Smooth muscle cell (in vitro differentiated cells): ENCODE data around the gene PRUNE1. TPM values are rescaled to one million over a fixed set of nuclear protein-coding genes. Genes with fewer than 3 reads are reported as not detected.
A peak's percentile ranks its signal among the peaks of the same experiment; 100 is the strongest.

Source experiments
- DNase-seq: peaks from one replicate; lab custom pipeline; 2025; ENCODE audit not compliant: unreplicated experiment; lab: John Stamatoyannopoulos, UW
- H2AFZ ChIP-seq: fragments of 200-600 bp; sonication (generic); 2 replicates; pipeline ENCODE4 v1.6.0; 2016; ENCODE audit warnings: antibody characterized with exemption, low read depth, mild to moderate bottlenecking
- H3F3A ChIP-seq: fragments of 200-600 bp; sonication (generic); 2 replicates; pipeline ENCODE4 v1.6.0; 2017; ENCODE audit warnings: antibody characterized with exemption, low read depth
- H3K27ac ChIP-seq: fragments of 200-600 bp; sonication (generic); 2 replicates; pipeline ENCODE4 v1.5.1; 2016; ENCODE audit warnings: low read depth, mild to moderate bottlenecking
- H3K27me3 ChIP-seq: fragments of 200-600 bp; sonication (generic); 2 replicates; pipeline ENCODE4 v1.6.1; 2016; ENCODE audit warnings: low read depth, mild to moderate bottlenecking
- H3K36me3 ChIP-seq: fragments of 200-600 bp; sonication (generic); 2 replicates; pipeline ENCODE4 v1.5.1; 2016; ENCODE audit warnings: low read depth
- H3K4me1 ChIP-seq: fragments of 200-600 bp; sonication (generic); 2 replicates; pipeline ENCODE4 v1.5.1; 2016; ENCODE audit warnings: low read depth
- H3K4me2 ChIP-seq: fragments of 200-600 bp; sonication (generic); 2 replicates; pipeline ENCODE4 v1.6.0; 2016; ENCODE audit warnings: mild to moderate bottlenecking
- H3K4me3 ChIP-seq: fragments of 200-600 bp; sonication (generic); 2 replicates; pipeline ENCODE4 v1.5.1; 2016; ENCODE audit warnings: mild to moderate bottlenecking
- H3K79me2 ChIP-seq: fragments of 200-600 bp; sonication (generic); 2 replicates; pipeline ENCODE4 v1.6.0; 2016; ENCODE audit warnings: low read depth, mild to moderate bottlenecking
- H3K9ac ChIP-seq: fragments of 200-600 bp; sonication (generic); 2 replicates; pipeline ENCODE4 v1.6.0; 2016; ENCODE audit warnings: low read depth
- H3K9me3 ChIP-seq: fragments of 200-600 bp; sonication (generic); replicated peaks from 2 replicates; pipeline ENCODE4 v1.5.1; 2016; ENCODE audit warnings: low read depth
- H4K20me1 ChIP-seq: fragments of 200-600 bp; sonication (generic); 2 replicates; pipeline ENCODE4 v1.6.0; 2016; ENCODE audit warnings: low read depth
- WGBS: methylation state at CpG from one replicate; pipeline ENCODE4 v1.1.7; 2016; ENCODE audit warnings: low lambda C conversion rate; 5-methylcytosine and 5-hydroxymethylcytosine counted together
- polyA plus RNA-seq: library from polyadenylated mRNA; unstranded; fragments of >200 nt; fragmentation: Nextera tagmentation; extraction: Ambion mirVana; gene quantifications from 2 replicates; pipeline ENCODE4 v1.2.1, GENCODE V29; 2016
- total RNA-seq: library from RNA; depleted of rRNA; stranded (reverse); fragments of >200 nt; gene quantifications from 2 replicates; pipeline ENCODE4 v1.2.3, GENCODE V29; 2014
- TF ChIP-seq, protein P1 (sequence below): fragments of 200-600 bp; sonication (generic); IDR thresholded peaks from 2 replicates; pipeline ENCODE4 v1.5.1; 2017; ENCODE audit warnings: borderline replicate concordance, mild to moderate bottlenecking, antibody characterized with exemption; ENCODE audit not compliant: insufficient read depth, poor library complexity, severe bottlenecking

PRUNE1 gene, protein sequence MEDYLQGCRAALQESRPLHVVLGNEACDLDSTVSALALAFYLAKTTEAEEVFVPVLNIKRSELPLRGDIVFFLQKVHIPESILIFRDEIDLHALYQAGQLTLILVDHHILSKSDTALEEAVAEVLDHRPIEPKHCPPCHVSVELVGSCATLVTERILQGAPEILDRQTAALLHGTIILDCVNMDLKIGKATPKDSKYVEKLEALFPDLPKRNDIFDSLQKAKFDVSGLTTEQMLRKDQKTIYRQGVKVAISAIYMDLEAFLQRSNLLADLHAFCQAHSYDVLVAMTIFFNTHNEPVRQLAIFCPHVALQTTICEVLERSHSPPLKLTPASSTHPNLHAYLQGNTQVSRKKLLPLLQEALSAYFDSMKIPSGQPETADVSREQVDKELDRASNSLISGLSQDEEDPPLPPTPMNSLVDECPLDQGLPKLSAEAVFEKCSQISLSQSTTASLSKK
- total RNA-seq (15.2 and 16.8 TPM in 2 replicates), polyA plus RNA-seq (10.1 and 19.5 TPM in 2 replicates)

DNA sequence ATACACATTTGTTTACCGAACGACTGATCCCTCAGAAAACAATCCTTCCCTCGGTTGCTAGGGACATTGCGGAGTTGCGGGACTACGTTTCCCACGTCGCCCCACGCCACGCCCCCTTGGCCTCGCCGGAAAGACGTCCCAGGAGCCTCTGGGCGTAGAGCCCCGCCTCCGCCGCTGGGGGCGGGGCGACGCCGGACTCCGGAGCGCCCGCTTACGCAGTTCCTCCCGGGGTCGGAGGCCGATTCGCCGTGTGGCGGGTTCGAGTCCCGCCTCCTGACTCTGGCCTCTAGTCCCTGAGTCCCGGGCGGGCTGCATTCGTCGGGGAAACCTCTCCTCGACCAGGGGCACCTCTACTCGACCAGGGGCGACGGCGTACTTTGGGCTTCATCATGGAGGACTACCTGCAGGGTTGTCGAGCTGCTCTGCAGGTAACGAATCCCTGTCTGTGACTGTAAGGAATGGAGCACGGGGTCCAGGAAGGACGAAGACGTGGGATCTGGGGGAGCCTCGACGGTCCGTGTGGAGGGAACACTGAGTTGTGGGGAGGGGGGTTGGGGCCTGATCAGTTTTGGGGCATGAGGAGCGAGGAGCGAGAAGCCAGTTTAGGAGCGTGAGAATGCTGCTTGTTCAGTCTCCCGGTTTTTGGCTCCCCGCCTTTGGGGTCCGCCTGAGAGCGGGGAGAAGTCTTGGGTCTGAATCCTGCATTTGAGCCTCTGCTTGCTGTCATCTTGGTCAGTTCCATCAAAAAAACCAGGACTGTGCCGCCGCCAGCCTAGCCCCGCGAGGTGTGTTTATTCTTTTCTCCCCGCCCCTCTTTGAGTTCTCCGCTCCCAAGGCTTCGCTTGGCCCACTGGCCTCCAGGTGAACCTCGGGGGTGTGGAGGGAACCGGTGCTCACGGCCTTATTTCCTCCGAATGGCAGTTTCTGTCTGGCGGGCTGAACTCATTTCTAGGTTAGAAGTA is at the start of gene PRUNE1:
Gene PRUNE1, plus strand, starts transcription at position 206 of the 962 bp plus-strand sequence. Its CDS starts 184 bp downstream, at position 390.
- Histone ChIP-seq H3K4me1 (peaks cover 17% of the 10 kb centered on the region), H3F3A (peaks cover 7% of the 10 kb centered on the region), H4K20me1 (no peaks in the 10 kb centered on the region), H3K79me2 (peaks cover 12% of the 10 kb centered on the region), H3K4me2 (peak within 1 kb of the TSS; percentile 89), H3K9me3 (no peaks in the 10 kb centered on the region), H3K4me3 (peak within 1 kb of the TSS; percentile 81), H2AFZ (peak within 1 kb of the TSS; percentile 99), H3K27me3 (no peaks in the 10 kb centered on the region), H3K27ac (peak within 1 kb of the TSS; percentile 97), H3K9ac (peak within 1 kb of the TSS; percentile 92), H3K36me3 (no peaks in the 10 kb centered on the region)
- TF ChIP-seq, protein P1, sequence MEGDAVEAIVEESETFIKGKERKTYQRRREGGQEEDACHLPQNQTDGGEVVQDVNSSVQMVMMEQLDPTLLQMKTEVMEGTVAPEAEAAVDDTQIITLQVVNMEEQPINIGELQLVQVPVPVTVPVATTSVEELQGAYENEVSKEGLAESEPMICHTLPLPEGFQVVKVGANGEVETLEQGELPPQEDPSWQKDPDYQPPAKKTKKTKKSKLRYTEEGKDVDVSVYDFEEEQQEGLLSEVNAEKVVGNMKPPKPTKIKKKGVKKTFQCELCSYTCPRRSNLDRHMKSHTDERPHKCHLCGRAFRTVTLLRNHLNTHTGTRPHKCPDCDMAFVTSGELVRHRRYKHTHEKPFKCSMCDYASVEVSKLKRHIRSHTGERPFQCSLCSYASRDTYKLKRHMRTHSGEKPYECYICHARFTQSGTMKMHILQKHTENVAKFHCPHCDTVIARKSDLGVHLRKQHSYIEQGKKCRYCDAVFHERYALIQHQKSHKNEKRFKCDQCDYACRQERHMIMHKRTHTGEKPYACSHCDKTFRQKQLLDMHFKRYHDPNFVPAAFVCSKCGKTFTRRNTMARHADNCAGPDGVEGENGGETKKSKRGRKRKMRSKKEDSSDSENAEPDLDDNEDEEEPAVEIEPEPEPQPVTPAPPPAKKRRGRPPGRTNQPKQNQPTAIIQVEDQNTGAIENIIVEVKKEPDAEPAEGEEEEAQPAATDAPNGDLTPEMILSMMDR = no peak
- 1% methylated on average over 69 of the region's 69 CpGs for WGBS
- peak; percentile 86 for DNase-seq

GRCh38 chr1:150960646-150961045 is 47.6 kb upstream of the PRUNE1 start:
- Histone ChIP-seq H3F3A (peaks cover 18% of the 10 kb centered on the region), H3K27me3 (no peaks in the 10 kb centered on the region), H3K4me3 (no peak overlapping the region), H3K4me2 (no peak overlapping the region), H3K27ac (no peak overlapping the region), H3K36me3 (peaks cover 8% of the 10 kb centered on the region), H4K20me1 (no peaks in the 10 kb centered on the region), H3K9me3 (no peaks in the 10 kb centered on the region), H3K9ac (no peak overlapping the region), H3K79me2 (no peaks in the 10 kb centered on the region), H3K4me1 (no peaks in the 10 kb centered on the region), H2AFZ (no peak overlapping the region)
- no peak for DNase-seq
- TF ChIP-seq, protein P1 = no peak
- WGBS = 97% methylated on average over 7 of the region's 7 CpGs

GRCh38 chr1:150961756-150962155 is 46.5 kb upstream of the PRUNE1 start:
- no peak overlapping the region for H3K27ac ChIP-seq
- no peaks in the 10 kb centered on the region for H3K9me3 ChIP-seq
- H3K4me1 ChIP-seq = no peaks in the 10 kb centered on the region
- H2AFZ ChIP-seq = no peak overlapping the region
- H3K9ac ChIP-seq = no peak overlapping the region
- H4K20me1 ChIP-seq = no peaks in the 10 kb centered on the region
- H3K4me3 ChIP-seq = no peak overlapping the region
- WGBS = 40% methylated on average over 4 of the region's 4 CpGs
- H3K36me3 ChIP-seq = peaks cover 8% of the 10 kb centered on the region
- no peak overlapping the region for H3K4me2 ChIP-seq
- DNase-seq = no peak
- TF ChIP-seq, protein P1 = no peak
- peaks cover 18% of the 10 kb centered on the region for H3F3A ChIP-seq
- no peaks in the 10 kb centered on the region for H3K27me3 ChIP-seq
- no peaks in the 10 kb centered on the region for H3K79me2 ChIP-seq
